Heart right ventricle (tissue), 16 donors: ENCODE measurements around the gene OST4. TPM values are rescaled to one million over a fixed set of nuclear protein-coding genes. Genes with fewer than 3 reads are reported as not detected.

Source experiments
- ATAC-seq, 8 donors: fragments of 200-7000 bp; cut with Tn5 transposase; one replicate each; pipeline ENCODE4 v1.9.1; 2020; ENCODE audit warnings: mild to moderate bottlenecking in 8 of 8, moderate library complexity in 8 of 8, moderate number of reproducible peaks in 1 of 8
- DNase-seq, 2 donors: peaks; one replicate each; pipeline ENCODE4 v3.0.0-alpha.2; 2020
- H3K27ac ChIP-seq, 10 donors: fragments of 200-600 bp; sonication (generic) in 2 of 10; one replicate each; pipeline versions ENCODE4 v1.5.0 to v1.8.0; 2020 to 2022; ENCODE audit warnings: mild to moderate bottlenecking in 3 of 10
- H3K27me3 ChIP-seq, 7 donors: fragments of 200-600 bp; one replicate each; pipeline ENCODE4 v1.8.0; 2021 to 2022; ENCODE audit warnings: mild to moderate bottlenecking in 2 of 7
- H3K36me3 ChIP-seq, 9 donors: fragments of 200-600 bp; sonication (generic) in 1 of 9; one replicate each; pipeline versions ENCODE4 v1.5.0 to v1.8.0; 2020 to 2022; ENCODE audit warnings: mild to moderate bottlenecking in 2 of 9
- H3K4me1 ChIP-seq, 9 donors: fragments of 200-600 bp; sonication (generic) in 1 of 9; one replicate each; pipeline versions ENCODE4 v1.5.0 to v1.8.0; 2020 to 2022; ENCODE audit warnings: mild to moderate bottlenecking in 4 of 9
- H3K4me3 ChIP-seq, 10 donors: fragments of 200-600 bp; sonication (generic) in 2 of 10; one replicate each; pipeline versions ENCODE4 v1.5.0 to v1.8.0; 2020 to 2022; ENCODE audit warnings: mild to moderate bottlenecking in 7 of 10, moderate library complexity in 2 of 10
- H3K9me3 ChIP-seq, 11 donors: fragments of 200-600 bp in 10 of 11; sonication (generic) in 2 of 11; one replicate each; pipeline versions ENCODE4 v1.5.0 to v1.8.0; 2013 to 2022; ENCODE audit warnings: mild to moderate bottlenecking in 2 of 11, control low read depth in 1 of 11, moderate library complexity in 1 of 11
- CTCF ChIP-seq, 9 donors: fragments of 200-600 bp; sonication (generic) in 2 of 9; IDR thresholded peaks; one replicate each; pipeline versions ENCODE4 v1.5.0 to v1.8.0; 2021 to 2022; ENCODE audit warnings: antibody characterized with exemption in 9 of 9, mild to moderate bottlenecking in 5 of 9, moderate library complexity in 1 of 9
- WGBS, 2 donors: extraction: QIAGEN DNeasy Blood & Tissue Kit; methylation state at CpG; one replicate each; pipeline ENCODE4 v1.1.7; 2013; ENCODE audit warnings: inconsistent platforms in 1 of 2; 5-methylcytosine and 5-hydroxymethylcytosine counted together
- intact Hi-C, 10 donors: fragments of 100-400 bp; cut with DNase I; formaldehyde crosslinking; loops; one replicate each; pipeline versions ENCODE4 v1.11.1 to v1.14.2; 2022
- polyA plus RNA-seq, 2 donors: library from polyadenylated mRNA; stranded (reverse); fragments of 200-250 nt; gene quantifications; one replicate each; pipeline ENCODE4 v1.2.3, GENCODE V29; 2013
- total RNA-seq, 10 donors: library from RNA; stranded (reverse); fragmentation: NEBNext Ultra II Directional in 3 of 10; extraction: Animal tissue kit (Norgen Biotek cat#: 25700) in 3 of 10; gene quantifications; one replicate each; pipeline versions ENCODE4 v1.2.1 to v1.2.4, GENCODE V29; 2021 to 2023
- donor health status: Arrhythmogenic right ventricular cardiomyopathy.
- donor health status: ischemic (EF 13 %, LVEDD 7.1; RV severe dilation, severe dysfunction).
- donor health status: healthy with polysubstance abuse.
- donor health status: DM: no; HTN: yes; CAD: no.
- donor health status: DM: no; HTN: no; CAD: no.
- donor health status: ischemic (EF 25% LVEDD 6.9; RV normal size, moderate dysfunction).
- donor health status: ischemic (EF 25% LVEDD 5.7; RV mildly dilated, moderate dysfunction).
- donor health status: healthy.
- donor health status: DM: yes; HTN: yes; CAD: no.
- donor health status: Ischemic cardiomyopathy.
- donor health status: ischemic (EF 35%, LVEDD 5.7; RV mildly dilated, moderate dysfunction).
- donor health status: nonischemic (EF 11% LVEDD 7.7; RV severe dilation, severe dysfunction).
- donor health status: DM: yes; HTN: yes; CAD: no.
- donor health status: PGD.
- donor health status: ischemic (EF 29% LVEDD 5.4; RV normal size, mild dysfunction).
- donor health status: nonischemic (EF 23%, LVEDD 6.1; RV moderate dilation, normal function).

Gene OST4
- total and polyA plus RNA-seq, 12 donors = 336 to 457 (median 388) TPM

- Histone ChIP-seq H3K27ac (no peak overlapping the region), H3K4me3 (no peak overlapping the region), H3K27me3 (no peaks in the 10 kb centered on the region), H3K9me3 (no peaks in the 10 kb centered on the region), H3K36me3 (peaks cover 0 to 81% (median 19%) of the 10 kb centered on the region in 9 donors), H3K4me1 (peaks cover 0 to 18% (median 4%) of the 10 kb centered on the region in 9 donors)
- DNase-seq (no peak), ATAC-seq (no peak)
- WGBS, 2 donors = 91 to 94% methylated on average over 3 of the region's 3 CpGs
- intact Hi-C loops = no loop called here
- TF ChIP-seq CTCF (IDR thresholded peaks at IDR 0.05) = no peak
These were observed 11.1 kb downstream of the OST4 start for GRCh38 chr2:27060323-27060722.

GRCh38 chr2:27059141-27059820 is 12.2 kb downstream of the OST4 start:
- Histone ChIP-seq H3K36me3 (peaks cover 0 to 82% (median 29%) of the 10 kb centered on the region in 9 donors), H3K27ac (peak overlapping the region in 2 of 10 donors; percentile 13 to 31), H3K9me3 (no peaks in the 10 kb centered on the region), H3K27me3 (no peaks in the 10 kb centered on the region), H3K4me3 (no peak overlapping the region), H3K4me1 (peaks cover 0 to 18% (median 4%) of the 10 kb centered on the region in 9 donors)
- WGBS, 2 donors = 67 to 75% methylated on average over 15 of the region's 15 CpGs
- TF ChIP-seq CTCF (IDR thresholded peaks at IDR 0.05) = no peak
- intact Hi-C loops = no loop called here
- peak; percentile 11 to 44 (median 37) for ATAC-seq
- no peak for DNase-seq

- intact Hi-C loops = no loop called here
- H3K27ac ChIP-seq = no peak overlapping the region
- ATAC-seq (no peak), DNase-seq (no peak)
- H3K36me3 ChIP-seq = peaks cover 0 to 93% (median 33%) of the 10 kb centered on the region in 9 donors
- H3K27me3 ChIP-seq = no peaks in the 10 kb centered on the region
- H3K4me1 ChIP-seq = peaks cover 0 to 12% (median 0%) of the 10 kb centered on the region in 9 donors
- H3K4me3 ChIP-seq = no peak overlapping the region
- H3K9me3 ChIP-seq = no peaks in the 10 kb centered on the region
- TF ChIP-seq CTCF (IDR thresholded peaks at IDR 0.05) = no peak
- 93 to 94% methylated on average over 10 of the region's 10 CpGs for WGBS, 2 donors
These were observed 13.2 kb downstream of the OST4 start for GRCh38 chr2:27058210-27058609.

- Histone ChIP-seq H3K4me3 (no peak overlapping the region), H3K36me3 (peaks cover 0 to 85% (median 33%) of the 10 kb centered on the region in 9 donors), H3K27ac (no peak overlapping the region), H3K4me1 (peaks cover 0 to 13% (median 4%) of the 10 kb centered on the region in 9 donors), H3K9me3 (no peaks in the 10 kb centered on the region), H3K27me3 (no peaks in the 10 kb centered on the region)
- DNase-seq (no peak), ATAC-seq (no peak)
- no peak for TF ChIP-seq CTCF (IDR thresholded peaks at IDR 0.05)
- intact Hi-C loops = no loop called here
- 93 to 94% methylated on average over 6 of the region's 6 CpGs for WGBS, 2 donors
These were observed 14.3 kb downstream of the OST4 start for GRCh38 chr2:27057184-27057583.
